Measurements from ENCODE around the gene NR4A1.

DNA sequence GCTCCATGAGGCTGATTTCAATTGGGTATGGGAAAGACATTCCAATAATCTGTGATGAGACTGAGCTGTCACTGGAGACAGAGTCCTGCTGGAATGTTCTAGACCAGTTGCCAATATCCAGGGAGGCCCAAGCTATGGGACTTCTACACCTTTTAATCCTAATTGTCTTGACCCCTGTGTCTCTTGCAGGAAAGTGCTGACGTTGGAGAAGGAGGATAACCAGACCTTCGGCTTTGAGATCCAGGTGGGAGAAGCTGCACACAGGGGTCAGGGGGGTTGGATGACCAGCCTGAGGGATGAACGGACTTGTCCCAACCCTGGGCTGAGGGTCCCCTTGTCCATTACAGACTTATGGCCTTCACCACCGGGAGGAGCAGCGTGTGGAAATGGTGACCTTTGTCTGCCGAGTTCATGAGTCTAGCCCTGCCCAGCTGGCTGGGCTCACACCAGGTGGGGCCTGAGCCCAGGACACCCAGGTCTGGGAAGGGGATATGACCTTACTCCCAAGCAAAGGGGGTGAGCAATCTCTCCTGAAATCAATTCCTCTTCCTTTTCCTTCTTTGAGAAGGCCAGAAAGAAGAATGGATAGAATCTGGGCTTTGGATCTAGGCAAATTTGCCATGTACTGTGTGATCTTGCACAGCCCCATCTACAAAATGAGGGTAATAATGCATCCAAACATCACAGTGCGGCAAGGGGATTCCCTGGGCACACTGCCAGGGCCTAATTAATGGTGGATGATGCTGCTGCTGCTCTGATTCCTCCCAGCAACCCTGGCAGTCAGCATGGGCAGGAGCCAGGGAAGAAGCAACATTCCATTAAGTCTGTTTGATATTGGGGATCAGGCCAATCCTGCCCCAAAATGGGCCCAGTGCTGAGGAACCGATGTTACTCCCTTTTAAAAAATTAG, 40.3 kb upstream of the NR4A1 start:
- TF ChIP-seq, protein P1, sequence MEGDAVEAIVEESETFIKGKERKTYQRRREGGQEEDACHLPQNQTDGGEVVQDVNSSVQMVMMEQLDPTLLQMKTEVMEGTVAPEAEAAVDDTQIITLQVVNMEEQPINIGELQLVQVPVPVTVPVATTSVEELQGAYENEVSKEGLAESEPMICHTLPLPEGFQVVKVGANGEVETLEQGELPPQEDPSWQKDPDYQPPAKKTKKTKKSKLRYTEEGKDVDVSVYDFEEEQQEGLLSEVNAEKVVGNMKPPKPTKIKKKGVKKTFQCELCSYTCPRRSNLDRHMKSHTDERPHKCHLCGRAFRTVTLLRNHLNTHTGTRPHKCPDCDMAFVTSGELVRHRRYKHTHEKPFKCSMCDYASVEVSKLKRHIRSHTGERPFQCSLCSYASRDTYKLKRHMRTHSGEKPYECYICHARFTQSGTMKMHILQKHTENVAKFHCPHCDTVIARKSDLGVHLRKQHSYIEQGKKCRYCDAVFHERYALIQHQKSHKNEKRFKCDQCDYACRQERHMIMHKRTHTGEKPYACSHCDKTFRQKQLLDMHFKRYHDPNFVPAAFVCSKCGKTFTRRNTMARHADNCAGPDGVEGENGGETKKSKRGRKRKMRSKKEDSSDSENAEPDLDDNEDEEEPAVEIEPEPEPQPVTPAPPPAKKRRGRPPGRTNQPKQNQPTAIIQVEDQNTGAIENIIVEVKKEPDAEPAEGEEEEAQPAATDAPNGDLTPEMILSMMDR (IDR thresholded peaks at IDR 0.05): no peak
- TF ChIP-seq POLR2AphosphoS5 (IDR thresholded peaks at IDR 0.05): no peak
